ENCODE data around the gene NXT1. TPM values are rescaled to one million over a fixed set of nuclear protein-coding genes. Genes with fewer than 3 reads are reported as not detected.

NXT1 gene
- total RNA-seq, 2 experiments from 2014 or later = 26.2 to 28.4 TPM

- no peak overlapping the region for H3K27ac Mint-ChIP-seq
- no peaks in the 10 kb centered on the region for H3K4me1 Mint-ChIP-seq
- no peaks in the 10 kb centered on the region for H3K9me3 Mint-ChIP-seq
- ChIA-PET POLR2A (no interaction called here), CTCF (no interaction called here)
- no peaks in the 10 kb centered on the region for H3K27me3 Mint-ChIP-seq
- no peak for DNase-seq
- no peak overlapping the region for H3K4me3 Mint-ChIP-seq
- no peaks in the 10 kb centered on the region for H3K36me3 Mint-ChIP-seq (ENCODE audit: low read depth)
These were observed 35.9 kb upstream of the NXT1 start for GRCh38 chr20:23314699-23315098.

GRCh38 chr20:23315099-23315498 is 35.5 kb upstream of the NXT1 start:
- H3K4me3 Mint-ChIP-seq = no peak overlapping the region
- H3K27ac Mint-ChIP-seq = no peak overlapping the region
- H3K4me1 Mint-ChIP-seq = no peaks in the 10 kb centered on the region
- no peaks in the 10 kb centered on the region for H3K9me3 Mint-ChIP-seq
- CTCF ChIA-PET = no interaction called here
- no peak for DNase-seq
- no peaks in the 10 kb centered on the region for H3K36me3 Mint-ChIP-seq (ENCODE audit: low read depth)
- H3K27me3 Mint-ChIP-seq = no peaks in the 10 kb centered on the region
- POLR2A ChIA-PET = no interaction called here

GRCh38 chr20:23316626-23317025 is 34.0 kb upstream of the NXT1 start:
- H3K4me3 Mint-ChIP-seq = no peak overlapping the region
- no peak overlapping the region for H3K27ac Mint-ChIP-seq
- no peak for DNase-seq
- ChIA-PET POLR2A (no interaction called here), CTCF (no interaction called here)
- no peaks in the 10 kb centered on the region for H3K4me1 Mint-ChIP-seq
- no peaks in the 10 kb centered on the region for H3K9me3 Mint-ChIP-seq
- no peaks in the 10 kb centered on the region for H3K27me3 Mint-ChIP-seq
- H3K36me3 Mint-ChIP-seq (ENCODE audit: low read depth) = no peaks in the 10 kb centered on the region

GRCh38 chr20:23317081-23317480 is 33.5 kb upstream of the NXT1 start:
- Mint-ChIP-seq H3K36me3 (ENCODE audit: low read depth) (no peaks in the 10 kb centered on the region), H3K27ac (no peak overlapping the region), H3K9me3 (no peaks in the 10 kb centered on the region), H3K4me3 (no peak overlapping the region), H3K4me1 (no peaks in the 10 kb centered on the region), H3K27me3 (no peaks in the 10 kb centered on the region)
- DNase-seq = no peak
- ChIA-PET CTCF (no interaction called here), POLR2A (no interaction called here)

- DNase-seq = no peak
- ChIA-PET POLR2A (no interaction called here), CTCF (no interaction called here)
- no peak overlapping the region for H3K4me3 Mint-ChIP-seq
- H3K36me3 Mint-ChIP-seq (ENCODE audit: low read depth) = no peaks in the 10 kb centered on the region
- H3K4me1 Mint-ChIP-seq = no peaks in the 10 kb centered on the region
- no peak overlapping the region for H3K27ac Mint-ChIP-seq
- H3K9me3 Mint-ChIP-seq = no peaks in the 10 kb centered on the region
- H3K27me3 Mint-ChIP-seq = no peaks in the 10 kb centered on the region
These were observed 32.2 kb upstream of the NXT1 start for GRCh38 chr20:23318347-23318746.

GRCh38 chr20:23320317-23320716 is 30.3 kb upstream of the NXT1 start:
- ChIA-PET POLR2A (no interaction called here), CTCF (interaction anchor here (1.5 kb wide), 1 partner anchor 628 kb away, joined by 3 read pairs; no protein-coding TSS in a partner anchor)
- Mint-ChIP-seq H3K36me3 (ENCODE audit: low read depth) (no peaks in the 10 kb centered on the region), H3K27ac (no peak overlapping the region), H3K9me3 (no peaks in the 10 kb centered on the region), H3K4me3 (no peak overlapping the region), H3K4me1 (no peaks in the 10 kb centered on the region), H3K27me3 (no peaks in the 10 kb centered on the region)
- DNase-seq = no peak

GRCh38 chr20:23325107-23325506 is 25.5 kb upstream of the NXT1 start:
- H3K27ac Mint-ChIP-seq = no peak overlapping the region
- CTCF ChIA-PET = no interaction called here
- POLR2A ChIA-PET = no interaction called here

GRCh38 chr20:23326774-23327173 is 23.8 kb upstream of the NXT1 start:
- CTCF ChIA-PET = no interaction called here

More at GRCh38 chr20:23325107-23325506, 25.5 kb upstream of the NXT1 start:
- H3K4me3 Mint-ChIP-seq = no peak overlapping the region
- H3K27me3 Mint-ChIP-seq = no peaks in the 10 kb centered on the region
- DNase-seq = no peak
- no peaks in the 10 kb centered on the region for H3K36me3 Mint-ChIP-seq (ENCODE audit: low read depth)
- H3K4me1 Mint-ChIP-seq = no peaks in the 10 kb centered on the region
- no peaks in the 10 kb centered on the region for H3K9me3 Mint-ChIP-seq

GRCh38 chr20:23327617-23328333 is 22.8 kb upstream of the NXT1 start:
- ChIA-PET CTCF (no interaction called here), POLR2A (no interaction called here)
- Mint-ChIP-seq H3K4me1 (no peaks in the 10 kb centered on the region), H3K27ac (no peak overlapping the region), H3K4me3 (no peak overlapping the region), H3K9me3 (no peaks in the 10 kb centered on the region), H3K36me3 (ENCODE audit: low read depth) (no peaks in the 10 kb centered on the region), H3K27me3 (no peaks in the 10 kb centered on the region)
- no peak for DNase-seq

More at GRCh38 chr20:23326774-23327173, 23.8 kb upstream of the NXT1 start:
- H3K4me3 Mint-ChIP-seq = no peak overlapping the region
- H3K36me3 Mint-ChIP-seq (ENCODE audit: low read depth) = no peaks in the 10 kb centered on the region
- no peaks in the 10 kb centered on the region for H3K9me3 Mint-ChIP-seq
- no peaks in the 10 kb centered on the region for H3K27me3 Mint-ChIP-seq
- DNase-seq = no peak
- H3K27ac Mint-ChIP-seq = no peak overlapping the region
- no peaks in the 10 kb centered on the region for H3K4me1 Mint-ChIP-seq
- POLR2A ChIA-PET = no interaction called here

GRCh38 chr20:23331450-23332350 is 18.9 kb upstream of the NXT1 start:
- Mint-ChIP-seq H3K9me3 (no peaks in the 10 kb centered on the region), H3K27me3 (no peaks in the 10 kb centered on the region), H3K36me3 (ENCODE audit: low read depth) (no peaks in the 10 kb centered on the region), H3K27ac (no peak overlapping the region), H3K4me3 (no peak overlapping the region), H3K4me1 (peaks cover 11% of the 10 kb centered on the region)
- CTCF ChIA-PET = interaction anchor here (1.1 kb wide), 1 partner anchor 18 kb away, joined by 3 read pairs; no protein-coding TSS in a partner anchor
- POLR2A ChIA-PET = no interaction called here
- no peak for DNase-seq

- Mint-ChIP-seq H3K4me1 (peaks cover 13% of the 10 kb centered on the region), H3K9me3 (no peaks in the 10 kb centered on the region), H3K4me3 (no peak overlapping the region), H3K36me3 (ENCODE audit: low read depth) (no peaks in the 10 kb centered on the region), H3K27ac (no peak overlapping the region), H3K27me3 (no peaks in the 10 kb centered on the region)
- ChIA-PET POLR2A (no interaction called here), CTCF (interaction anchor here (1.1 kb wide), 1 partner anchor 17 kb away, joined by 3 read pairs; no protein-coding TSS in a partner anchor)
- no peak for DNase-seq
These were observed 18.1 kb upstream of the NXT1 start for GRCh38 chr20:23332467-23332866.

GRCh38 chr20:23334111-23334510 is 16.5 kb upstream of the NXT1 start:
- Mint-ChIP-seq H3K36me3 (ENCODE audit: low read depth) (no peaks in the 10 kb centered on the region), H3K4me3 (no peak overlapping the region), H3K27me3 (no peaks in the 10 kb centered on the region), H3K9me3 (no peaks in the 10 kb centered on the region), H3K4me1 (peaks cover 13% of the 10 kb centered on the region), H3K27ac (no peak overlapping the region)
- ChIA-PET POLR2A (no interaction called here), CTCF (no interaction called here)
- DNase-seq = no peak

- ChIA-PET POLR2A (no interaction called here), CTCF (interaction anchor here (2.4 kb wide), 1 partner anchor 15 kb away, joined by 7 read pairs; the partner anchor contains the start of gene NXT1)
- Mint-ChIP-seq H3K9me3 (no peaks in the 10 kb centered on the region), H3K27ac (no peak overlapping the region), H3K4me1 (peaks cover 13% of the 10 kb centered on the region), H3K36me3 (ENCODE audit: low read depth) (no peaks in the 10 kb centered on the region), H3K27me3 (no peaks in the 10 kb centered on the region), H3K4me3 (no peak overlapping the region)
- DNase-seq = no peak
These were observed 15.1 kb upstream of the NXT1 start for GRCh38 chr20:23335521-23335920.

Data from activated CD4-positive, alpha-beta memory T cell treated with anti-CD3 and anti-CD28 coated beads, Interleukin-2, amount 10 ng/mL, durations not matched to agents 7 days and 5 days (primary cell).